Neural cell (in vitro differentiated cells): ENCODE results near the gene KCTD14. TPM values are rescaled to one million over a fixed set of nuclear protein-coding genes. Genes with fewer than 3 reads are reported as not detected.
A peak's percentile ranks its signal among the peaks of the same experiment; 100 is the strongest.

Experiments used
- H2AFZ ChIP-seq: fragments of 200-600, 300-800 bp; sonication (generic), shearing (Covaris generic); 2 replicates; pipeline ENCODE4 v1.6.0; 2014; ENCODE audit warnings: low read depth, mild to moderate bottlenecking, antibody characterized with exemption, low read length, moderate library complexity
- H3F3A ChIP-seq: fragments of 200-600 bp; shearing (Covaris generic); 2 replicates; pipeline ENCODE4 v1.6.1; 2016; ENCODE audit warnings: mild to moderate bottlenecking, moderate library complexity, mixed read lengths, antibody characterized with exemption, low read length; ENCODE audit not compliant: insufficient read depth, poor library complexity, severe bottlenecking
- H3K27ac ChIP-seq: fragments of 200-600, 300-800 bp; sonication (generic), shearing (Covaris generic); 2 replicates; pipeline ENCODE4 v1.5.1; 2014; ENCODE audit warnings: mild to moderate bottlenecking, low read length, moderate library complexity
- H3K27me3 ChIP-seq: fragments of 300-800, 200-600 bp; sonication (generic), shearing (Covaris generic); 2 replicates; pipeline ENCODE4 v1.6.0; 2014; ENCODE audit warnings: mild to moderate bottlenecking, low read depth, low read length, moderate library complexity; ENCODE audit not compliant: insufficient read depth
- H3K36me3 ChIP-seq: fragments of 300-800, 200-600 bp; sonication (generic), shearing (Covaris generic); 2 replicates; pipeline ENCODE4 v1.5.1; 2014; ENCODE audit warnings: mild to moderate bottlenecking, antibody characterized with exemption, low read length, moderate library complexity; ENCODE audit not compliant: insufficient read depth
- H3K4me2 ChIP-seq: fragments of 300-800, 200-600 bp; sonication (generic), shearing (Covaris generic); 2 replicates; pipeline ENCODE4 v1.6.0; 2014; ENCODE audit warnings: mild to moderate bottlenecking, low read length
- H3K4me3 ChIP-seq: fragments of 300-800, 200-600 bp; sonication (generic), shearing (Covaris generic); 2 replicates; pipeline ENCODE4 v1.5.1; 2014; ENCODE audit warnings: mild to moderate bottlenecking, low read length, moderate library complexity
- H3K79me2 ChIP-seq: fragments of 200-600 bp; shearing (Covaris generic); replicated peaks from 2 replicates; pipeline ENCODE4 v1.6.0; 2014; ENCODE audit warnings: mild to moderate bottlenecking, low read length, moderate library complexity; ENCODE audit not compliant: insufficient read depth
- H3K9ac ChIP-seq: fragments of 300-800, 200-600 bp; sonication (generic), shearing (Covaris generic); 2 replicates; pipeline ENCODE4 v1.6.1; 2016; ENCODE audit warnings: mild to moderate bottlenecking, low read length, mixed read lengths
- H3K9me2 ChIP-seq: fragments of 200-600 bp; shearing (Covaris generic); 2 replicates; pipeline ENCODE4 v1.6.1; 2016; ENCODE audit warnings: mild to moderate bottlenecking, low read length, mixed read lengths; ENCODE audit not compliant: insufficient read depth
- H3K9me3 ChIP-seq: fragments of 200-600, 300-800 bp; sonication (generic), shearing (Covaris generic); 2 replicates; pipeline ENCODE4 v1.6.1; 2016; ENCODE audit warnings: mild to moderate bottlenecking, mixed run types, low read length, moderate library complexity, mixed read lengths
- H4K20me1 ChIP-seq: fragments of 200-600 bp; shearing (Covaris generic); 2 replicates; pipeline ENCODE4 v1.6.1; 2016; ENCODE audit warnings: mild to moderate bottlenecking, mixed run types; ENCODE audit not compliant: insufficient read depth
- EP300 ChIP-seq: fragments of 450-650 bp; conservative IDR thresholded peaks from 2 replicates; pipeline ENCODE4 v1.6.1; 2014; ENCODE audit warnings: antibody characterized with exemption, mild to moderate bottlenecking, moderate library complexity; ENCODE audit not compliant: poor library complexity, severe bottlenecking
- EZH2 ChIP-seq: fragments of 200-600, 300-800 bp; shearing (Covaris generic), sonication (generic); IDR thresholded peaks from 2 replicates; pipeline ENCODE4 v1.6.1; 2014; ENCODE audit warnings: antibody characterized with exemption, low read length, borderline replicate concordance, mild to moderate bottlenecking; ENCODE audit not compliant: insufficient read depth, poor library complexity, severe bottlenecking
- MXI1 ChIP-seq: fragments of 450-650 bp; conservative IDR thresholded peaks from 2 replicates; pipeline ENCODE4 v1.6.1; 2014; ENCODE audit warnings: antibody characterized with exemption, mild to moderate bottlenecking; ENCODE audit not compliant: poor library complexity, severe bottlenecking
- POLR2AphosphoS5 ChIP-seq: IDR thresholded peaks from 2 replicates; pipeline ENCODE4 v1.6.1; 2012
- RAD21 ChIP-seq: fragments of 450-650 bp; conservative IDR thresholded peaks from 2 replicates; pipeline ENCODE4 v1.6.1; 2014; ENCODE audit warnings: antibody characterized with exemption, mild to moderate bottlenecking, moderate library complexity
- SMC3 ChIP-seq: fragments of 450-650 bp; conservative IDR thresholded peaks from 2 replicates; pipeline ENCODE4 v1.6.1; 2014; ENCODE audit warnings: antibody characterized with exemption, mild to moderate bottlenecking, moderate library complexity; ENCODE audit not compliant: poor library complexity
- TAF1 ChIP-seq: IDR thresholded peaks from 2 replicates; pipeline ENCODE4 v1.6.1; 2012; ENCODE audit warnings: low read depth
- polyA plus RNA-seq: library from polyadenylated mRNA; depleted of rRNA; stranded (reverse); fragments of >200 nt; gene quantifications from 2 replicates; pipeline ENCODE4 v1.2.3, GENCODE V29; 2014
- TF ChIP-seq, protein P1 (sequence below): fragments of 450-650 bp; IDR thresholded peaks from 2 replicates; pipeline ENCODE4 v1.5.1; 2014; ENCODE audit warnings: antibody characterized with exemption, mild to moderate bottlenecking, moderate library complexity; ENCODE audit not compliant: poor library complexity, severe bottlenecking
- TF ChIP-seq, protein P2 (sequence below): IDR thresholded peaks from 2 replicates; pipeline ENCODE4 v1.6.1; 2012; ENCODE audit warnings: borderline replicate concordance

KCTD14 gene
- polyA plus RNA-seq, 1 donor from 2014 or later = 0.32 TPM

GRCh38 chr11:78046486-78046854 is 23.4 kb upstream of the KCTD14 start:
- no peaks in the 10 kb centered on the region for H3K27me3 ChIP-seq
- no peaks in the 10 kb centered on the region for H3K9me2 ChIP-seq
- no peaks in the 10 kb centered on the region for H3K9me3 ChIP-seq
- no peak overlapping the region for H2AFZ ChIP-seq
- no peaks in the 10 kb centered on the region for H3K79me2 ChIP-seq
- no peak overlapping the region for H3K9ac ChIP-seq
- H3K4me3 ChIP-seq = peak overlapping the region; percentile 23
- no peak overlapping the region for H3K27ac ChIP-seq
- TF ChIP-seq SMC3 = peak; percentile 2
- no peak for TF ChIP-seq RAD21
- no peaks in the 10 kb centered on the region for H3K36me3 ChIP-seq
- H4K20me1 ChIP-seq = no peaks in the 10 kb centered on the region
- H3K4me2 ChIP-seq = no peak overlapping the region
- no peaks in the 10 kb centered on the region for H3F3A ChIP-seq

- Histone ChIP-seq H3K9ac (no peak overlapping the region), H3K9me2 (no peaks in the 10 kb centered on the region), H3K36me3 (no peaks in the 10 kb centered on the region), H2AFZ (no peak overlapping the region), H3K27ac (no peak overlapping the region), H3F3A (no peaks in the 10 kb centered on the region), H3K4me2 (no peak overlapping the region), H3K4me3 (peak overlapping the region; percentile 23), H3K79me2 (no peaks in the 10 kb centered on the region), H3K9me3 (no peaks in the 10 kb centered on the region), H4K20me1 (no peaks in the 10 kb centered on the region), H3K27me3 (no peaks in the 10 kb centered on the region)
- TF ChIP-seq MXI1 (no peak), SMC3 (peak; percentile 80), EZH2 (no peak), RAD21 (peak; percentile 81)
- TF ChIP-seq, protein P1, sequence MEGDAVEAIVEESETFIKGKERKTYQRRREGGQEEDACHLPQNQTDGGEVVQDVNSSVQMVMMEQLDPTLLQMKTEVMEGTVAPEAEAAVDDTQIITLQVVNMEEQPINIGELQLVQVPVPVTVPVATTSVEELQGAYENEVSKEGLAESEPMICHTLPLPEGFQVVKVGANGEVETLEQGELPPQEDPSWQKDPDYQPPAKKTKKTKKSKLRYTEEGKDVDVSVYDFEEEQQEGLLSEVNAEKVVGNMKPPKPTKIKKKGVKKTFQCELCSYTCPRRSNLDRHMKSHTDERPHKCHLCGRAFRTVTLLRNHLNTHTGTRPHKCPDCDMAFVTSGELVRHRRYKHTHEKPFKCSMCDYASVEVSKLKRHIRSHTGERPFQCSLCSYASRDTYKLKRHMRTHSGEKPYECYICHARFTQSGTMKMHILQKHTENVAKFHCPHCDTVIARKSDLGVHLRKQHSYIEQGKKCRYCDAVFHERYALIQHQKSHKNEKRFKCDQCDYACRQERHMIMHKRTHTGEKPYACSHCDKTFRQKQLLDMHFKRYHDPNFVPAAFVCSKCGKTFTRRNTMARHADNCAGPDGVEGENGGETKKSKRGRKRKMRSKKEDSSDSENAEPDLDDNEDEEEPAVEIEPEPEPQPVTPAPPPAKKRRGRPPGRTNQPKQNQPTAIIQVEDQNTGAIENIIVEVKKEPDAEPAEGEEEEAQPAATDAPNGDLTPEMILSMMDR = peak; percentile 83
Measured at GRCh38 chr11:78045851-78046485, 22.9 kb upstream of the KCTD14 start.

GRCh38 chr11:78044706-78045105 is 21.6 kb upstream of the KCTD14 start:
- Histone ChIP-seq H3K4me2 (no peak overlapping the region), H3K9me3 (no peaks in the 10 kb centered on the region), H3K27me3 (no peaks in the 10 kb centered on the region), H3K9ac (no peak overlapping the region), H3F3A (no peaks in the 10 kb centered on the region), H3K27ac (no peak overlapping the region), H3K4me3 (no peak overlapping the region), H3K79me2 (no peaks in the 10 kb centered on the region), H4K20me1 (no peaks in the 10 kb centered on the region), H3K9me2 (no peaks in the 10 kb centered on the region), H2AFZ (no peak overlapping the region), H3K36me3 (no peaks in the 10 kb centered on the region)
- TF ChIP-seq POLR2AphosphoS5 = no peak
- no peak for TF ChIP-seq RAD21
- no peak for TF ChIP-seq TAF1
- TF ChIP-seq SMC3 = no peak
- TF ChIP-seq, protein P1 = no peak
- no peak for TF ChIP-seq EP300
- TF ChIP-seq, protein P2, sequence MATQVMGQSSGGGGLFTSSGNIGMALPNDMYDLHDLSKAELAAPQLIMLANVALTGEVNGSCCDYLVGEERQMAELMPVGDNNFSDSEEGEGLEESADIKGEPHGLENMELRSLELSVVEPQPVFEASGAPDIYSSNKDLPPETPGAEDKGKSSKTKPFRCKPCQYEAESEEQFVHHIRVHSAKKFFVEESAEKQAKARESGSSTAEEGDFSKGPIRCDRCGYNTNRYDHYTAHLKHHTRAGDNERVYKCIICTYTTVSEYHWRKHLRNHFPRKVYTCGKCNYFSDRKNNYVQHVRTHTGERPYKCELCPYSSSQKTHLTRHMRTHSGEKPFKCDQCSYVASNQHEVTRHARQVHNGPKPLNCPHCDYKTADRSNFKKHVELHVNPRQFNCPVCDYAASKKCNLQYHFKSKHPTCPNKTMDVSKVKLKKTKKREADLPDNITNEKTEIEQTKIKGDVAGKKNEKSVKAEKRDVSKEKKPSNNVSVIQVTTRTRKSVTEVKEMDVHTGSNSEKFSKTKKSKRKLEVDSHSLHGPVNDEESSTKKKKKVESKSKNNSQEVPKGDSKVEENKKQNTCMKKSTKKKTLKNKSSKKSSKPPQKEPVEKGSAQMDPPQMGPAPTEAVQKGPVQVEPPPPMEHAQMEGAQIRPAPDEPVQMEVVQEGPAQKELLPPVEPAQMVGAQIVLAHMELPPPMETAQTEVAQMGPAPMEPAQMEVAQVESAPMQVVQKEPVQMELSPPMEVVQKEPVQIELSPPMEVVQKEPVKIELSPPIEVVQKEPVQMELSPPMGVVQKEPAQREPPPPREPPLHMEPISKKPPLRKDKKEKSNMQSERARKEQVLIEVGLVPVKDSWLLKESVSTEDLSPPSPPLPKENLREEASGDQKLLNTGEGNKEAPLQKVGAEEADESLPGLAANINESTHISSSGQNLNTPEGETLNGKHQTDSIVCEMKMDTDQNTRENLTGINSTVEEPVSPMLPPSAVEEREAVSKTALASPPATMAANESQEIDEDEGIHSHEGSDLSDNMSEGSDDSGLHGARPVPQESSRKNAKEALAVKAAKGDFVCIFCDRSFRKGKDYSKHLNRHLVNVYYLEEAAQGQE = no peak
- TF ChIP-seq EZH2 = no peak
- TF ChIP-seq MXI1 = no peak
